ENCODE results near the gene TEPSIN. TPM values are rescaled to one million over a fixed set of nuclear protein-coding genes. Genes with fewer than 3 reads are reported as not detected.

The TEPSIN gene
- total RNA-seq, 1 experiment from 2014 or later = 38.8 TPM

GRCh38 chr17:81203136-81203535 is 35.7 kb downstream of the TEPSIN start:
- no peak overlapping the region for H3K4me2 ChIP-seq (ENCODE audit: insufficient read depth, insufficient read length, low read length)
- no peaks in the 10 kb centered on the region for H4K20me1 ChIP-seq (ENCODE audit: control insufficient read depth, insufficient read depth, insufficient read length)
- no peak overlapping the region for H2BK12ac ChIP-seq (ENCODE audit: insufficient read length, low read depth, low read length)
- no peak overlapping the region for H3K27ac ChIP-seq (ENCODE audit: insufficient read length, low read depth, low read length)
- H3K27ac Mint-ChIP-seq = no peak overlapping the region
- H2AK5ac ChIP-seq (ENCODE audit: insufficient read length, low read length) = no peak overlapping the region
- H3K79me2 ChIP-seq (ENCODE audit: insufficient read depth, low read length) = no peaks in the 10 kb centered on the region
- no peak overlapping the region for H2BK20ac ChIP-seq (ENCODE audit: low read depth, low read length, poor library complexity, severe bottlenecking)
- H3K18ac ChIP-seq (ENCODE audit: insufficient read length, low read depth, low read length) = no peak overlapping the region
- H3K9ac ChIP-seq (ENCODE audit: extremely low read depth, insufficient read length, low read length) = no peak overlapping the region
- no peak for DNase-seq
- no peak for TF ChIP-seq CTCF (conservative IDR thresholded peaks at IDR 0.05)
- no peak overlapping the region for H2BK15ac ChIP-seq (ENCODE audit: low read depth, low read length)
- H3K27me3 Mint-ChIP-seq (ENCODE audit: low read depth) = no peaks in the 10 kb centered on the region
- no peak overlapping the region for H3T11ph ChIP-seq (ENCODE audit: low read length)
- H3K4me1 ChIP-seq (ENCODE audit: insufficient read depth, low read length) = no peaks in the 10 kb centered on the region
- no peak overlapping the region for H3K14ac ChIP-seq (ENCODE audit: insufficient read depth, low read length)
- WGBS (ENCODE audit: extremely low coverage, insufficient read length, low lambda C conversion rate) = no CpG with 5 or more reads among the region's 20 CpGs
- no peak overlapping the region for H3K4ac ChIP-seq (ENCODE audit: low read depth, low read length)
- H3K36me3 Mint-ChIP-seq (ENCODE audit: insufficient read depth in 1 of 3, low read depth in 3 of 3) = peaks cover 0 to 42% (median 19%) of the 10 kb centered on the region in 3 experiments; a peak in 5 of 7 replicates
- no peaks in the 10 kb centered on the region for H3K23me2 ChIP-seq (ENCODE audit: insufficient read length, low read depth, low read length, poor library complexity, severe bottlenecking)
- H2BK120ac ChIP-seq (ENCODE audit: low read depth, low read length, poor library complexity, severe bottlenecking) = no peak overlapping the region
- H3K27me3 ChIP-seq (ENCODE audit: insufficient read depth, low read length) = no peaks in the 10 kb centered on the region
- H4K8ac ChIP-seq (replicated peaks; ENCODE audit: insufficient read length, low read depth, low read length) = no peak overlapping the region
- peaks cover 3% of the 10 kb centered on the region in 2 experiments; a peak in 2 of 4 replicates for H3K4me1 Mint-ChIP-seq
- H3K9me3 Mint-ChIP-seq = no peaks in the 10 kb centered on the region
- H3K4me3 Mint-ChIP-seq = no peak overlapping the region
- H3K56ac ChIP-seq (ENCODE audit: insufficient read length, low read depth, low read length) = no peak overlapping the region
- H3K9me3 ChIP-seq (ENCODE audit: control insufficient read depth, low read depth, low read length) = no peaks in the 10 kb centered on the region
- no peak overlapping the region for H2AFZ ChIP-seq (ENCODE audit: low read length)
- no peak overlapping the region for H3K23ac ChIP-seq (ENCODE audit: insufficient read length, low read depth, low read length)
- H3K79me1 ChIP-seq (ENCODE audit: insufficient read depth, low read depth, low read length, poor library complexity, severe bottlenecking) = no peaks in the 10 kb centered on the region
- no peak overlapping the region for H2BK5ac ChIP-seq (ENCODE audit: insufficient read length, low read length)
- no peak overlapping the region for H4K91ac ChIP-seq (ENCODE audit: insufficient read length, low read depth, low read length)
- no peak overlapping the region for H4K5ac ChIP-seq (ENCODE audit: insufficient read length, low read depth, low read length)
